HG02610 (cell line): ENCODE measurements around the gene INTS11.

Source experiments
- ATAC-seq: cut with Tn5 transposase; IDR thresholded peaks from one replicate; pipeline ENCODE4 v1.9.1; 2021; ENCODE audit warnings: mild to moderate bottlenecking, moderate library complexity; ENCODE audit not compliant: unreplicated experiment

The INTS11 gene

DNA sequence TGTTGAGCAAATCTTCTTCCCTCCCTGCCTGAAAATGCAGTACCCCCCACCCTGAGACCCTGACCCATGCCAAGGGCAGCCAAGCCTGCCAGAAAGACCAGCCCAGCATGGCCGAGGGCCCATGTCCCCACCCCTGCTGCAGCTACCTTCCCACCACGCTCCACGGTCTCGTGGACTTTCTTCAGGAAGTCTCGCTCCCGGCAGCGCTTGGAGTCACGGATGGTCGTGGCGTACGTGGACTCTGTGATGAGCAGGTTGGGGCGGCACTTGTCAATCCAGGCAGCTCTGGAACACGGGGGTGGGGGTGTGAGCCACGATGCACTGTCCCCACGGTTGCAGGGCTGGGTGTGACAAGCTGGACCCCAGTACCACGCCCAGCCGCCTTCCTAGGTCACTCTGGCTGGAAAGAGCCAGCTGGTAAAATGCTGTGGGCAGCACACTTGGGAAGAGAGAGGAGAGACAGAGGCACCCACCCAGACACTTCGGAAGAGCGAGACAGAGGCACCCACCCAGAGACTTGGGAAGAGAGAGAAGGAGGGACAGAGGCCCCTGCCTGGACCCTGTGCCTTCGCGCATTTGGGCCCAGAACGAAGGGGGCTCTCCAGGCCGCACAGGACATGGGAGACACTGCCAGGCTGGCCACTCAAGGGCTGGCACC, 9.7 kb downstream of the INTS11 start:
- no peak for ATAC-seq

DNA sequence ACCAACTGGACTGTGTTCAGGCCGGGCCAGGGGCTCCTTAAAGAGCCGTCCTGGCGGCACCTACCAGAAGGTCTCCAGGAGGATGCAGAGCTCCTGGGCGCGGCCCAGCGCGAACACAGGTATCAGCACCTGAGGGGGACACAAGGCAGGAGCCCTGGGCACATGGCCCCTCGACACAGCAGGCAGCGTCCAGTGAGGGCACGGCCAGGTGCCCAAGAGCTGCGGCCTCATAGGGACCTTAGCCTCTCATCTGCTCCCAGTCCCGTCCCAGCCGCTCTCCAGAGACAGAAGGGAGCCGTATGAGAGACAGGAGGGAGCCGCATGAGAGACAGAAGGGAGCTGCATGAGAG, 10.2 kb downstream of the INTS11 start:
- ATAC-seq, result no peak

DNA sequence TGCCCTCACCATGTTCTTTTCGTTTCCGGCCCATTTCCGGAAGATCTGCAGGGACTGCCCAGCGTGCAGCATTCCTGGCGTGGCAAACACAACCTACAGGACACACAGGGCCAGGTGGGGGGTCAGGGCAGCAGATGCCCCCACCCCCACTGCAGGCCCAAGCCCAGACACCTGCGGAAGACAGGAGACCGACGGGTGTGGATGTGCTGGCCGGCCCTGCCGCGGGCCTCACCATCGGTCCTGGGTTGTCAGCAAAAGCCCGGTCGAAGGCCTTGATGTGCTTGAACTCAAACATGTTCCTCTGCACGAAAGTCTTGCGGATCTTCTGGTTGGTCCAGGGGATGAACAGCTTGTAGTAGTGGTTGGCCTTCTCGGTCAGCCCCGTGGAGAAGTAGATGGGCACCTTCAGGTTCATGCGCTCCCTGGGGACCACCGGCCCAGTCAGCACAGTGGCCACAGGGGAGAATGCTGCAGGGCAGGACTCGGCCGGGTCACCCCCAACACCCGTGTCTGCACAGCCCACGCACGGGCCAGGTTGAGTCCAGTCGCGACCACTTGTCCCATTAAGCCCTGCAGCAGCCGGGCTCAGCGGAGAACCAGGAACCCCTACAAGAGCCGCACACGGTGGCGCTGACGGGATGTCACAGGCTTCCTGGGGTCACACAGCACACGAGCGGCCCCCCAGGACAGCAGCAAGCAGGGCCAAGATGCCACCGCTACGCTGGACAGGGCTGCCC, 10.8 kb downstream of the INTS11 start:
- ATAC-seq, result no peak

DNA sequence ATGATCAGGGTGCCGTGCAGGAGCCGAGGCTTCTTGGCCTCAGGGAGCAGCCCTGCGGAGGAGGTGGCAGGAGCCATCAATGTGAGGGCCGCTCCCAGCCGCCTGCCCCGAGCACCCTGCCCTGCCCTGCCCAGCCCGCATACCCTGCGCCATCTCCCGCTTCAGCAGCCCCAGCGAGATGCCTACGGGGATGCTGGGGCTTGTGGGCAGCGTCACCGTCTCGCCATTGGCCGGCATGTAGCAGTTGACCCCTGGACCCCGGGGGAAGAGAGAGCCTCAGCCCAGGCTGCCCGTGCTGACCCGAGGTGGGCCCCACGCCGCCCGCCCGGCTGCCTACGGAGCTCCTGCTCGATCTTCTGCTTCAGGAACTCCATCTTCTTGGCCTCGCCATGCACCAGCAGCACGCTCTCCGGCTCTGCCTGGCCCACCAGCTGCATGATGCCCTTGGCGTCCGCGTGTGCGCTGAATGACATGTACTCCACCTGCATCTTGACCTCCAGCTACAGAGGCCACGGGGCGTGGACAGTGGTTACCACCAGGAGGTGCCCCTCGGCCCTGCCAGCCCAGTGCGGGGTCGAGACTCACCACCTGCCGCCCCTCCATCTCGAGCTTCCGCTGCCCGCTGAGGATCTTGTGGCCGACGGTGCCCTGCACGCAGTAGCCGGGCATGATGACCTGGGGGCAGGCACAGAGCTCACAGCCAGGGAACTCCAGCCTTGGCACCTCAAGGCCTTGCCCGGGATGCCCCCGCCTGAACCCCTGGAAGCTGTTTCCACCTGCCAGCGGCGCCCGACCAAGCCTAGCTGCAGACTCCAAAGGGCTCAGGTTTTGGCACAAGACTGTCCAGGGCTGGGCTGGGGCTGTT, 11.8 kb downstream of the INTS11 start:
- no peak for ATAC-seq

DNA sequence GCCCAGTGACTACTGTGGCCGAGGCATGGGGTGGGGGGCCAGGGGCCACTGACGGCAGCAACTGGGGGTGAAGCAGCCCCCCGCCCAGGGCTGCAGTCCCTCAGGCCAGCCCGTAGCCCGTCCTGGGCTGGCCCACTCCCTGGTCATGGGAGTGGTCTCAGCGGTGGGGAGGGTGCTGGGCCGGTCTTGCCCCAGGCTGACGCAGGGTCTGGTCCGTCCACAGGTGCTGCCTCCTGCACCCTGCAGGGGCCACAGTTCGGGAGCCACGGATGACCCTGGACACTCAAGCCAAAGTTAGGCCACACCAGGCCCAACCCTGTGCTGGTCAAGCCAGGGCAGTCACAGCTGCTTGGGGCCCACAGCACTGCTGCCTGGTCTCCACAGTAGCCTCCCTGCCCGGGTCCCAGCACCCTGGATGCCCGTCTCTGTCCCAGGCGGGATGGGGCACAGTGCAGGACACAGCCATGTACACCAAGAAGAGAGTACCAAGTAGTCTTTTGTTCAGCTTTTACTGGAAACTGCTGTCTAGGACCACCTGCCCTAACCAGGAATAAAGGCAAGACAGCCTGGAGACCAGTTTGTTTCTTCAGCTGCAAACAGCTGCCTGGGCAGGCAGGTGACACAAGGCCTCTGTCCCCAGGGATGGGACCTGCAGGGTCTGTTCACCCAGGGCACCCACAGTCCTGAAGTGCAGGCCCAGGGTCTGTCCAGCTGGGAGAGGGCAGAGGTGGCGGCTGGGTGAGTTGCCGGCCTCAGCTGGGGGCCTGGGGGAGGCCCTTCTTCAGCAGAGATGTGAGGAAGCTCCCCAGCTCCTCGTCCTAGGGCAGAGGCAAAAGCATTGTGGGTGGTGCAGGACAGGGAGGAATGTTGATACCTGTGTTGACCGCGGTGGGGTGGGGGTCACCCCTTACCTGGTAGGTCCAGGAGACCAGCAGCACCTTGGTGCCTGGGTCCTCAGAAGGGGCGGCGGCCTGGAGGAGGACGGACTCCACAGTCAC, 13.1 kb downstream of the INTS11 start:
- no peak for ATAC-seq

DNA sequence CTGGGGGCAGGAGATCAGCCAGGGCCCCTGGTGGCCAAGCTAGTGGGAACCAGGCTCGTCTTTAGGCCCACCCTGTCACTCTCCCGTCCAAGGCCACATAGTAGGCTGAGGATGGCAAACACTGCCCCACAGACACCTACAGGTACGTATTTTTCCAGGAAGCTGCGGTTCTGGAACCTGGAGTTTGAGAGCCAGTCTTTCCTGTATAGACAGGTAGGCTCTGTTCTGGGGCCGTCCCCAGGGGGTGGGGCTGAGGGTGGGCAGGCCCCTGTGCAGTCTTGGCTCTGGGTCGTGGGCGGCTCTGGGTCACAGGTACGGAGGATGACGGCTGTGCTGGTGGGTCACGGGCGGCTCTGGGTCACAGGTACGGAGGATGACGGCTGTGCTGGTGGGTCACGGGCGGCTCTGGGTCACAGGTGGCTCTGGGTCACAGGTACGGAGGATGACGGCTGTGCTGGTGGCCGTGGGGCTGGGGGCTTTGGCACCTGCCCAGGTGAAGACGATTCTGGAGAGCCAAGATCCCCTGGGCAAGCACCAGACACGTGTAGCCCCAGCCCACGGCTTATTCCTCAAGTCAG, 13.9 kb downstream of the INTS11 start:
- no peak for ATAC-seq

DNA sequence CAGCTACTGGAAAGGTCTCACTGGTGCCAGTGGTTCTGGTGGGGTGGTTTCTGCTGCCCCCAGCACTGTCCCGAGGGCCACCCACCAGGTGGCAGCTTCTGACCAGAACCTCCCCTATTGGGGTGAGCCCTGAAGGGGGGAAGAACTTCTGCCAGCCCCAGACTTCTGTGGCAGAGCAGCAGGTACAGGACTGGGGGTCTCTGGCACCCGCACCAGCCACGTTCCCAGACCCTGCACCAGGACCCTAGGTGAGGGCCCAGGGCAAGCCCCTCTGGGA, 14.4 kb downstream of the INTS11 start:
- no peak for ATAC-seq

GRCh38 chr1:1309251-1310108, 15.0 kb downstream of the INTS11 start:
- ATAC-seq, result no peak

DNA sequence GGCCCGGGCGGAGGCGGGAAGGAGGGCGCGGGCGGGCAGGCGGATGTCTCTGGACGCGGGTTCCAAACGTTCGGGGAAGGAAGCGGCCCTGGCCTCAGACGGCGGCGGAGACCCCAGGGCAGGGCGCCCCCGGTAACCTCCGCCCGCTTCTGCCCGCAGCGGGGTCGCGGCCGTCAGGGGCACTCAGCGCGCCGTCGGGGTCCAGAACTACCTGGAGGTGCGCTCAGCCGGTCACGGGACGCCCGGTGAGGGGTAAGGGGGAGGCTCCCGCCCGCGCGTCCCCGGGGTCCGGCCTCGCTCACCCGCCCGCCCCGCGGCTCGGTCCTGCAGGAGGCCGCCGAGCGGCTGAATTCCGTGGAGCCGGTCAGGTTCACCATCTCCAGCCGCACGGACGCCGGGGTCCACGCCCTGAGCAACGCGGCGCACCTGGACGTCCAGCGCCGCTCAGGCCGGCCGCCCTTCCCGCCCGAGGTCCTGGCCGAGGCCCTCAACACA, 15.7 kb downstream of the INTS11 start:
- peak; percentile 0 for ATAC-seq

DNA sequence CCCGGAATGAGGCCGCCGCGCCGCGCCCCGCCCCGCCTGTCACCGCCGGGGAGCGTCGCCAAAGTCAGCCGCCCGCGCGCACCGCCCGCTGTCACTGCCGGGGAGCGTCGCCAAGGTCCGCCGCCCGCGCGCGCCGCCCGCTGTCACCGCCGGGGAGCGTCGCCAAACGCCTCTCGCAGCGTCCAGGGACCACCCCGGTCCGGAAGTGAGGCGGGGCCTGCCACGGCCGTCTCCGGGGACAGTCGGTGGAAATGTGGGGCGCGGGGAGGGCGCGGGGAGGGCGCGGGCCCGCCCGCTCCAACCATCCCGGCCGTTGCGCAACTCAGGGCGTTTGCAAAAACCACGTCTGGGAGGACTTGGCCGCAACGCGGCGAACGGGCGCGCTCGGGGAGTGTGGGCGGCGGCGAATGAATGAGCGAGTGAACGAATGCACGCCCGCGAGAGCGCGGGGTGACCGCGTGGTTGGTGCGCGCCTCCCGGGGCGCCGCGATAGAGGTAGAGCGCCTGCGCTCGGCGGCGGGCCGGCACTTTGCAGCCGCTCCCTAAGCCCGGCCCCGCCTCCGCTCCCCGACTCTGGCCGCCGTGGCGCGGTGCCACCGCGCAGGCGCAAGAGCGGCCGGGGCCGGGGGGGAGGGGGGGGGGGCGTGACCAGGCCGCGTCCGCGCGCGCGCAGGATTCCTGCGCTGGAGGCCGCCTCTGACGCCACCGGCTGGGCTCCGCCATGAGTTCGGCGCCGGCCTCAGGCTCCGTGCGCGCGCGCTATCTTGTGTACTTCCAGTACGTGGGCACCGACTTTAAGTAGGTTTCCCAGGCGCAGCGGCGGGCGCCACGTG, 16.3 kb downstream of the INTS11 start, which contains the start of the genes ACAP3 and PUSL1:
TSS of gene ACAP3 (minus strand) at position 8 of the 833 bp plus-strand sequence. CDS start 115 bp downstream, outside the sequence.
TSS of gene PUSL1 (plus strand) at position 675 of the 833 bp plus-strand sequence. CDS start at position 722, 47 bp downstream.
- peak; percentile 50 for ATAC-seq

- peak; percentile 6 for ATAC-seq
Measured at GRCh38 chr1:1307261-1307922, 17.1 kb downstream of the INTS11 start.

DNA sequence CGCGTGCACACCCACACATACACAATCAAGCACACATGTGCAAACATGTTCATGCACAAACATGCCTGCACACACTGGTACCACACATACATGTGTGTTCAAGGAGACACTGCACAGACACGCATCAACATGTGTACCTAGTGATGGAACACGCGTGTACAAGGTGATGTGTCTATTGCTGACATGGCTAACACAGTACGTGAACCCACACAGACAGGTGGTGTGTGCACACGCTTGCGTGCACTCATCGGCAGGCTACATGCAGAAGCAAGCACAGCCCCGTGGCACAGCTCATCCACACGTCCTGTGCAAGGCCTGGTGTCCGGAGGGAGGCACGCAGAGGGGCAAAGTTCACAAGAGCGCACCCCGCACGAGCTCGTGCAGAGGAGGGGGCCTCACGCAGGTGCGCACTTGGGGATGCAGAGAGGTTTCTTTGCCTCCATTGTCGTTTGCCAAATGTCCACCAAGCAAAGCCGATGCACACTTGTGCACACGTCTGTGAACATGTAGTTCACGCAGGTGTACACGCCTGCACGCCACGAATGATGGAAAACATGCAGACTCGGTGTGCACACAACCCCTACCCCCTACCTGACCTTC, 17.7 kb downstream of the INTS11 start:
- ATAC-seq, result no peak

DNA sequence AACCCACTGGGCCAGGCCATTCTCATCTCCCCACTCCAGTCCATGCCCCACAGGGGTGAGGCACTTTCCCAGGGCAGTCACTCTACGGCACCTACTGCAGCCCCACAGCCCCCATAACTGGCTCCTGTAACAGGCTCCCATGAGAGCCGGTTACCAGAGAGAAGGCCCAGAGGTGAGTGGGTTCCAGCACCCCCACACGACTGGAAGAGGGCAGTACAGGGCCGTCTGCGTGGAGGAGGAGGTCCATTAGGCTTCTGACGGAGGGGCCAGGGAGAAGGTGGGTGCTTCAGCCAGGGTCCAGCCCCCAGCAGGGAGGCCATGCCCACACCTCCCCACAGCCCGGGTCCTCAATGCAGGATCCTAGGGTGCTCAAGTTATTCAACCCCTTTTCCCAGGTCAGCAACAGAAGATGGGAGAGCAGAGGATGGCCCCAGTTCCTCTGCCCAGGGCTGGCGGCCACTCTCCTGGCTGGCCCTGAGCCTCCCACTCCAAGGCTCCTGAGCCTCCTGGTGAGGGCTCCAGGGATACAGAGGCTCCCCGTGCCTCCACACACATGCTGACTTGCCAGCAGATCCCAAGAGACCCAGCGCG, 18.3 kb downstream of the INTS11 start:
- no peak for ATAC-seq

DNA sequence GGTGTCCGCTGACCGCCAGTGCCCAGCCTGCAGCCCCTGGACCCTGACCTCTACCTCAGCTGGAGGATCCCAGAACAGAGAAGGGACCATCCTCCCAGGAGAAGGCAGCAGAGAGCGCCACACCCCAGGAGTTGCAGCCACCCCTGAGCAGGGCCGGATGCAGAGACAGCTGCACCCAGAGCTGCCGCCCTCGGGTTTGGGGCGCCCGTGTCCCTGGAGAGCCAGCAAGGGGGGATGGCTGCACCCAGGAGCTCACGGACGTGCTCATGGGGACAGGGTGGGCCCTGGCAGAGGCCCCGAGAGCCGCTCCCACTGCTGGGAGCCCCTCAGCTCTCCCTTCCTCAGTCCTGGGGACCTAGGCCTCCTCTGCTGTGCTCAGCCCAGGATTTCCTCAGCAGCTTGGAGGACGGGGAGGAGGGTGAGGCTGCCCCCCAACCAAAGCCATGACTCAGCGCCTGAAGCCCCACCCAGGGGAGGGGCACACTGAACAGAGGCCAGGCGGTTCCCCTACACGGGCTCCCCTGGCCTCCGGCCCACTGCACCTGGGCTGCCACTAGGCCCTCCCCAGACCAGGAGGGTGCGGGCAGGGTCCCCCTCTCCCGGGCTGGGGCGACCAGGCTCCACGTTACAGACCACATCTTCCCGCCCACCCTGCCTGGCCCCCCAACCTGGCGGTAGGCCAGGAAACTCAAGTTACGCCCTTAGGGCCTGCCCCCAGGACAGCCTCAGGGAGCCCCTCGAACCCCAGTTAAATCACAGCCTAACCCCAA, 19.0 kb downstream of the INTS11 start:
- no peak for ATAC-seq

DNA sequence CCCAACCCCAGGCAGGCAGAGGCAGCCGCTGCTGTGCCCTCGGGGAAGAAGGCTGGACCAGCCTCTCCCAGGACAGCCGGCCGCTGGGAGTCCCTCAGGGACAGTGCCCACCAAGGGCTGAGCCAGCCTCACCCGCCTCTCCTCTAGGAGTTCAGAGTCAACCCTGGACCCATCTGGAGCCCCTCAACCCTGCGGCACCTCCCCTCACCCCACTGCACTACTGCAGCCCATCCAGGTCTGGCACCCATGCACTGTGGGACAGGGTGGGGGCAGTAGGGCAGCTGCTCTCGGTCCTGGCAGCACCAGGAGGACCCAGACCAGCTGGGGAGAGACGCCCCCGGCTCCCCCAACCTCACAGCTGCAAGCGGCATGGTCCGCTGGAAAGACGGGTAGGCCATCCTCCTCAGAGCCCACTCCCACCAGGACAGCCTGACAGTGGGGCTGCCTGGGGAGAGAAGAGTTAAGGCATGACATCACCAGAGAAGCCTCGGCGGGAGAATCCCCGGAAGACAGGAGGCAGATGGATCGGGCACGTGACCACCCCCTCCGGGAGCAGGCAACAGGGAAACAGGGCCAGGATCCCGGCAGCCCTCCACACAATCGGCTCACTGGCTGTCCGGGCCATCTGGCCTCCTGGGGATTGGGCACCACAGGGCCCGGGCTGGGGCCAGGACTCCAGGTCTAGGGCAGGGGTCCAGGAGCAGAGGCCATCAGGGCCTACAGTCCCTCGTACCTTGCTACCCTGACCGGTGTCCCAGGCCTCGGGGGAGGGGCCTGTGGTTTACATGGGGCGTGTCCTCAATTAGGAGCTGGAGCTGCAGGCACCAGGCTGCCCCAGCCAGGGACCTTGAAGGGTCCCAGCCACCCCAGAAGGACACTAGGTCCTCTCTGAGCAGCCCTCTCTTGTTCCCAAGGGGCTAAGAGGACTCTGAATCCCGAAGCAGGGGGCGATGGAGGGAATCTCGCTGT, 19.8 kb downstream of the INTS11 start:
- no peak for ATAC-seq
